ENCODE data around the gene PRR5L.

The PRR5L gene

GRCh38 chr11:36402568-36403170 is 106.6 kb downstream of the PRR5L start:
- POLR2A ChIA-PET = interaction anchor here (0.9 kb wide), 1 partner anchor 47 kb away, joined by 3 read pairs; no protein-coding TSS in a partner anchor
- Histone ChIP-seq H3K4me1 (ENCODE audit: control insufficient read depth, insufficient read depth, low read length) (no peaks in the 10 kb centered on the region), H3K9me3 (ENCODE audit: control insufficient read depth, insufficient read depth, low read depth, low read length) (no peaks in the 10 kb centered on the region), H3K4me3 (ENCODE audit: low read depth, low read length) (no peak overlapping the region), H3K27ac (ENCODE audit: extremely low read depth, low read depth, low read length) (no peak overlapping the region), H3K36me3 (ENCODE audit: control insufficient read depth in 2 of 2, insufficient read depth in 1 of 2, low read length in 2 of 2) (no peaks in the 10 kb centered on the region)
- CTCF ChIA-PET = no interaction called here
- TF ChIP-seq ZNF423 (tag by site-specific recombination; IDR thresholded peaks at IDR 0.05) (no peak), ZNF501 (tag by site-specific recombination; IDR thresholded peaks at IDR 0.05) (no peak), ZNF302 (tag by site-specific recombination; IDR thresholded peaks at IDR 0.05; ENCODE audit: low read depth) (no peak), AEBP2 (tag by site-specific recombination; IDR thresholded peaks at IDR 0.05; ENCODE audit: borderline replicate concordance) (no peak), ZNF24 (tag by site-specific recombination; IDR thresholded peaks at IDR 0.05) (no peak), HOXD13 (CRISPR knock-in tag; IDR thresholded peaks at IDR 0.05; ENCODE audit: borderline replicate concordance) (no peak), INSM2 (tag by site-specific recombination; IDR thresholded peaks at IDR 0.05) (no peak), ZNF664 (tag by site-specific recombination; IDR thresholded peaks at IDR 0.05) (no peak), REPIN1 (tag by site-specific recombination; IDR thresholded peaks at IDR 0.05; ENCODE audit: low read depth) (no peak), ZNF239 (tag by site-specific recombination; IDR thresholded peaks at IDR 0.05) (no peak), ZNF155 (tag by site-specific recombination; IDR thresholded peaks at IDR 0.05) (no peak), ZNF266 (tag by site-specific recombination; IDR thresholded peaks at IDR 0.05; ENCODE audit: low read depth) (no peak), ZBTB7A (tag by site-specific recombination; IDR thresholded peaks at IDR 0.05; ENCODE audit: low read depth) (no peak), KLF7 (tag by site-specific recombination; IDR thresholded peaks at IDR 0.05; ENCODE audit: borderline replicate concordance) (no peak), ZNF529 (tag by site-specific recombination; IDR thresholded peaks at IDR 0.05; ENCODE audit: insufficient replicate concordance) (no peak), ELK4 (IDR thresholded peaks at IDR 0.05; ENCODE audit: borderline replicate concordance, low read depth, low read length) (no peak), ZNF157 (tag by site-specific recombination; IDR thresholded peaks at IDR 0.05) (no peak)
- TF ChIP-seq, protein P1, sequence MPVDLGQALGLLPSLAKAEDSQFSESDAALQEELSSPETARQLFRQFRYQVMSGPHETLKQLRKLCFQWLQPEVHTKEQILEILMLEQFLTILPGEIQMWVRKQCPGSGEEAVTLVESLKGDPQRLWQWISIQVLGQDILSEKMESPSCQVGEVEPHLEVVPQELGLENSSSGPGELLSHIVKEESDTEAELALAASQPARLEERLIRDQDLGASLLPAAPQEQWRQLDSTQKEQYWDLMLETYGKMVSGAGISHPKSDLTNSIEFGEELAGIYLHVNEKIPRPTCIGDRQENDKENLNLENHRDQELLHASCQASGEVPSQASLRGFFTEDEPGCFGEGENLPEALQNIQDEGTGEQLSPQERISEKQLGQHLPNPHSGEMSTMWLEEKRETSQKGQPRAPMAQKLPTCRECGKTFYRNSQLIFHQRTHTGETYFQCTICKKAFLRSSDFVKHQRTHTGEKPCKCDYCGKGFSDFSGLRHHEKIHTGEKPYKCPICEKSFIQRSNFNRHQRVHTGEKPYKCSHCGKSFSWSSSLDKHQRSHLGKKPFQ (tag by site-specific recombination; IDR thresholded peaks at IDR 0.05) = no peak
- TF ChIP-seq, protein P2, sequence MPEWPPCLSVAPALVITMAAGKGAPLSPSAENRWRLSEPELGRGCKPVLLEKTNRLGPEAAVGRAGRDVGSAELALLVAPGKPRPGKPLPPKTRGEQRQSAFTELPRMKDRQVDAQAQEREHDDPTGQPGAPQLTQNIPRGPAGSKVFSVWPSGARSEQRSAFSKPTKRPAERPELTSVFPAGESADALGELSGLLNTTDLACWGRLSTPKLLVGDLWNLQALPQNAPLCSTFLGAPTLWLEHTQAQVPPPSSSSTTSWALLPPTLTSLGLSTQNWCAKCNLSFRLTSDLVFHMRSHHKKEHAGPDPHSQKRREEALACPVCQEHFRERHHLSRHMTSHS (tag by site-specific recombination; IDR thresholded peaks at IDR 0.05) = no peak

DNA sequence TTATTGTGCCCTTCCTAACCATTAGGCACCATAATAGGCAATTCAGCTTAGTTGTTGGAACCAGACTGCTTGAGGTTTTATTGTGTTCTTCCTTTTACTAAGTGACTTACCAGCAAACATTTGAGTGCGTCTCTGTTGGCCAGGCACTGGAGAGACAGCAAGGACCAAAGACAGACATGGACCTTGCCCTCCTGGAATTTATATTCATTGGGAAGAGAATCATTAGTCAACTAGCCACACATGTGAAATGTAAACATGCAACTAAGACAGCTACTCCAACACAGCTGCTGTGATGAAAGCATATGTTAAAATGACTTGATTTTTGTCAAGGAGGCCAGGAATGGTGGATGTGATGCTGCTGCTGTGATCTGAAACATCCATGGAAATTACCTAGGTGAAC is 107.6 kb downstream of the PRR5L start:
- ChIA-PET CTCF (no interaction called here), POLR2A (no interaction called here)
- no peaks in the 10 kb centered on the region for H3K4me1 ChIP-seq (ENCODE audit: control insufficient read depth, insufficient read depth, low read length)
- H3K4me3 ChIP-seq (ENCODE audit: low read depth, low read length) = no peak overlapping the region
- H3K9me3 ChIP-seq (ENCODE audit: control insufficient read depth, insufficient read depth, low read depth, low read length) = no peaks in the 10 kb centered on the region
- H3K27ac ChIP-seq (ENCODE audit: extremely low read depth, low read depth, low read length) = no peak overlapping the region
- no peaks in the 10 kb centered on the region for H3K36me3 ChIP-seq (ENCODE audit: control insufficient read depth in 2 of 2, insufficient read depth in 1 of 2, low read length in 2 of 2)
- no peak for TF ChIP-seq TRIM28 (IDR thresholded peaks at IDR 0.05; ENCODE audit: borderline replicate concordance, low read length)
- TF ChIP-seq ZNF777 (tag by site-specific recombination; IDR thresholded peaks at IDR 0.05; ENCODE audit: borderline replicate concordance) = no peak
- TF ChIP-seq ZSCAN30 (tag by site-specific recombination; IDR thresholded peaks at IDR 0.05) = no peak
- TF ChIP-seq ZNF148 (tag by site-specific recombination; IDR thresholded peaks at IDR 0.05; ENCODE audit: borderline replicate concordance) = no peak
- TF ChIP-seq ZNF391 (tag by site-specific recombination; IDR thresholded peaks at IDR 0.05; ENCODE audit: borderline replicate concordance, low read depth) = no peak
- no peak for TF ChIP-seq ZNF571 (tag by site-specific recombination; IDR thresholded peaks at IDR 0.05)
- TF ChIP-seq ZFP41 (tag by site-specific recombination; IDR thresholded peaks at IDR 0.05; ENCODE audit: borderline replicate concordance) = no peak
- no peak for TF ChIP-seq HOXA7 (CRISPR knock-in tag; IDR thresholded peaks at IDR 0.05; ENCODE audit: borderline replicate concordance)

Measured in HEK293 (cell line).